NCI-H1694 treated with DMSO at 0.1 percent for 48 hours (cell line): ENCODE results near the gene CCDC85A.

Experiments used
- DNase-seq: peaks from one replicate; lab custom pipeline; 2025; lab: John Stamatoyannopoulos, UW

The CCDC85A gene

DNA sequence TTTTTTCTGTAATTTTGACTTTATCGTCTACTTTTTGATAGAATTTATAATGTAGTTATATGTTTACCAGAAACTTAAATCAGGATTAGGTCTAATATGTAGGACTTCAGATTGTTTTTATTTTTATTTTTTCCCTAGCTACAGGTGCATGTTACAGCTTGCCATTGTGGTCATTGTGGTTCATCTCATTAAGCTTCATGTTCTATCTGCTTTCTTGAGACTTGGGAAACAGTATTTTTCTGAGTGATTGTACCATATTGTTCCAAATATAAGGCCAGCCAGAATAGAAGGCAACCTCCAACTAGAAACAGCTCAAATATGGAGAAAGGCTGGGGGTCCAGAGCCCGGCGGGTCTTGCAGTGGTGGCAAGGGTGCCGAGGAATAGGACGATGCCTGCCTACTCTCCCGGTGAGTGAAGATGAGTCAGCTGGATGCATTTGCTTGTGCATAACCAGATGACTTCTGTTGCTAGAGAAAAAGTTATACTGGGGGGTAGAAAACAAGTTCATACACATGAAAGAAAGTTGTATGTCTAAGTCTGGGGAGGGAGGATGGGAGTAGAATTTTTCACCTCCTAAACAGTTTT, 188.4 kb downstream of the CCDC85A start:
- no peak for DNase-seq

DNA sequence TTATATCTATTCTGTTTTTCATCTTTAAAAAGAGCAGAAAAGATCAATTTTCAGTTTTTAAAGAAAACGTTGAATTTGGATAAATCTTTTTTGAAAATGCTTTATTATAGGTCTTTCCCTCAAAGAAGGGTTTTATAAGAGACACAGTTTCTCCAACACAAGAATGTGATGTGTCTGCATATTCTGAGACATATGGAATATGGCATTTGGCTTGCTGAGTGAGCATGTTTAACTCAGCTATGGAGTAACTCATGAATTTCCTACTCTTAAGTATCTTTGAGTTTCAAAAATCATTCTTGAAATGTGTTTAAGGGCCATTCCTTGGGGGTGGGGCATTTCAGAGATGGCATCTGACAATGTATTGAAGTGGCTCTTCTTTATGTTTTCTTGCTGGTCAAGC, 191.5 kb downstream of the CCDC85A start:
- DNase-seq, result no peak

DNA sequence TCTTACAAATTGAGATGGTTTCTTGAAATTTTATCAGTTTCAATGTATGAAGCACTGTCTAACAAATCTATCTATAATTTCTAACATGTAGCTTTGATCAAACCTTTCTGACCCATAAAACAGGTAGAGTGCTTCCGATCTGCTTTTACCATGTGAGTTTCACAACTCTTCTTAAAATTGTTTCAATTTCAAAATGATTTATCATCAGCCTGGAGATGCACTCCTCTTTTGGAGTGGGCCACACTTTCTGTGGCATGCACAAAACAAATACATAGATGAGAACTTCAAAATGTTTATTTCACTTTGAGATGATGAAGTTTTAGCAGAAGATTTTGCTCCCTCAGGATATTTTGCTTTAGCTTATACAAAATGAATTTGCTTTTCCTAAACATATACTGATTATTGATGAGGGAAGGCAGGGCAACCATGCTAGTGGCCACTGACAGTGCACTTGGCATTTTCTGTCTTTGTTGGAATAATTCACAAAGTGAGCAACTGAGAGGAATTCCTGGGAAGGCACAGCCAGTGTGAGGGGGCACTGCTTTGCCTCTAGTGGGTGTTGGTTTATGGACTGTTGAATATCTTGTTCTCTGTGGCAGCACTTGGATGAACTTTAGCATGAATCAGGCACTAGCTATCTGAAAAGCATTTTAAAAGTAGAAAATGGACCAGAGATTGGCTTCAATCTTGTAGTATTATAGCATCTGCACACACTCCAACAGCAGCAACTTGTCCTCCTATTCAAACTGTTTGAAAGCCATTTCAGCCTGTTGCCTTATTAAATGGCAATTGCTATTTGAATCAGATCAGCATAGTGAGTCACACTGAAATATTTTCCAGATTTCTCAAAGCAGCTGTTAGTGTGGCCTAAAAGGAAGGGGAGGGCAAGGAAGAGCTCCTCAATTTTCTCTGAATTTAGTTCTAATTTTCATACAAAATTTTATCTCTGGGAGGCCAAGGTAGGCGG, 193.2 kb downstream of the CCDC85A start:
- DNase-seq, result no peak

DNA sequence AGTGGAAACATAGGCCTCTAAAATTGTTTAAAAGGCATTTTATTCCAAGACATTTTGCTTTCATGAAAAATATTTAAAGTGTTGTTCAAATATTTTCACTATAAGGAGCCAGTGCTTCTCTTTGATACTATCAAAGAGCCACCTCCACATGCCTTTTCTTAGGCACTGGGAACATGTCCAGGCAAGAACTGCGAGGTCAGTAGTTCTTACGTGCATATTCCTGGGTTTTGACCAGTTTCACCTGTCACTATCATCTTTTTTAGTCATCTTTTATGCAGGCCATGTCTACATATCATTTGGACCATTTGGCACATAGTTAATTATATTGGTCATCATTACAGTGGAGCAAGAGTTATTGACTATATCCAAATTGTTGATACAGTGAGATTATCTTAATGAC, 195.3 kb downstream of the CCDC85A start:
- no peak for DNase-seq

DNA sequence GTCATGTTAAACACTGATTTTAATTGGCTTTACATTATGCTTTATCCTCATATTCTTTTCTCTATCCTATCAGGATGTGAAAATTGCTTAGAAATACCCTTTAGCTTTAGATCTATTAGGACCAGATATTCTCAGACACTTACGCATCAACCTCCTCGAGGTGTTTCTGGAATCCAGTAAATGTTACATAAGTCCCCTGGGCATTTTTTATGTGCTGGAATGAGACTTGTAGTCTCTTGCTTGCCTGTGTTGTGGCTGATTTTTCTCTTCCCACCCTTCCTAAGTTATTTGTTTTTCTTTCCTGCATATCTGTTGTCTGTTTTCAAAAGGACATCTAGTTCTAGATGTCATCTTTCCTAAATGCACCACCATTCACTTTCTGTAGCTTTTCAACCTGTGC, 197.1 kb downstream of the CCDC85A start:
- no peak for DNase-seq

DNA sequence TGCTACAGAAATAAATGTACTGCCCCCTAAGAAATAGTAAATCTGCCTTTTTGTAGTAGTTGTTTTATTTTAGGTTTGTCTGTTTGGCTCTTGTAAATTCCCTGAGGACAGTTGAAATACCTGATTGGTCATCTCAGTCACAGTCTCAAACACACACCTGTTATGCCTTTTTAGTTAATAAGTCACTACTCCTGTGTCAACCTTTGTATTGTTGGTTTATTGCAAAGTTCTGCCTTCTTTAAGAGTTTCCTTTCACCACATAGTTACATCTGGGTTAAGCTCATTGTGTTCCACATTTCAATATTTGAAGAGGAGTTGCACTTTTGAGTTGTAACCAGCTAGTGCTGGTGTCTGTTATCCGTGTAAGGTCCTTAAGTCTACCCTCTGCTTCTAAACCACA, 198.7 kb downstream of the CCDC85A start:
- DNase-seq, result no peak

DNA sequence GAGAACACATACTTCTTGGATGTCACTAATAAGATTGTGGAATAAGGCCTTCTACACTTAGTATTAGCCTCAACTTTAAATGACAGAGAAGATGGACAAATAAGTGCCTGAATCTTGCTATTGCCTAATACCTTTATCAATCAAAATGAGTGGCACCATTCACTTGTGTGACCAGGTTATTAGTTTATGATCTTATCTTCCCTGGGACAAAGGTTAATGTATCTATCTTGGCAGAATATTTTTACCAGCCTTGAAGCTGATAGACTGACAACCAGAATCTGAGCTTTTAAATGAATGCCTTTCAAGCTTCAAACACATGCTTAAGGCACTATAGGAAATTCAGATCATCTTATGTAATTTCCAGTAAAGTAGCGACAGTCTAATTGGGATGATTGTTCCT, 202.9 kb downstream of the CCDC85A start:
- DNase-seq, result no peak

DNA sequence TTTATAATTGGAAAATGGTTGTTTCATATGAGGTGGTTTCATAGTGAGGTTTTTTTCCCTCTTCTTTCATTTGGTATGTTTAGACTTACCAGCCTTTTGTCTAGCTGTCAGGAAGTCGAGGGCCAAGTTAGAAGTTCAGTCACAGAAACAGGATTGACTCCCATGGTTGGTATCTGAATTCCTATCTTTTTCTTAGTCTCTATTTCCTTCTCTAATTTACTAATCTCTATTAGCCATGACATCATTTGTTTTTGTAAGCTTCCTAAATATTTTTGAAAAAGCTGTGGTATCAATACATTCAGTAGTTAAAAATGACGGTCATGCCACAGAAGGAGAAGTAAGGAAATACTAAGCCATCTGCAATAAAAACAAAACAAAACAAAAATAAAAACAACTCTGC, 206.9 kb downstream of the CCDC85A start:
- DNase-seq, result no peak

DNA sequence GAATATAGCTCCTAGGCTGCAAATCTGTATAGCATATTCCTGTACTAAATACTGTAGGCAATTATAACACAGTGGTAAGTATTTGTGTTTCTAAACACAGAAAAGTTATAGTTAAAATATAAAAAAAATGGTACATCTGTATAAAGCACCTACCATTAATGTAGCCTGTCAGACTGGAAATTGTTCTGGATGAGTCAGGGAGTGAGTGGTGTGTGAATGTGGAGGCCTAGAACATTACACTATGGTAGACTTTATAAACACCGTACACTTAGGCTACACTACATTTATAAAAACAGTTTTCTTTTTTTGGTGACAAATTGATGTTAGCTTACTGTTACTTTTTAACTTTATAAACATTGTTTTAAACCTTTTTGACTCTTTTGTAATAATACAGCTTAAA, 226.3 kb downstream of the CCDC85A start:
- no peak for DNase-seq

DNA sequence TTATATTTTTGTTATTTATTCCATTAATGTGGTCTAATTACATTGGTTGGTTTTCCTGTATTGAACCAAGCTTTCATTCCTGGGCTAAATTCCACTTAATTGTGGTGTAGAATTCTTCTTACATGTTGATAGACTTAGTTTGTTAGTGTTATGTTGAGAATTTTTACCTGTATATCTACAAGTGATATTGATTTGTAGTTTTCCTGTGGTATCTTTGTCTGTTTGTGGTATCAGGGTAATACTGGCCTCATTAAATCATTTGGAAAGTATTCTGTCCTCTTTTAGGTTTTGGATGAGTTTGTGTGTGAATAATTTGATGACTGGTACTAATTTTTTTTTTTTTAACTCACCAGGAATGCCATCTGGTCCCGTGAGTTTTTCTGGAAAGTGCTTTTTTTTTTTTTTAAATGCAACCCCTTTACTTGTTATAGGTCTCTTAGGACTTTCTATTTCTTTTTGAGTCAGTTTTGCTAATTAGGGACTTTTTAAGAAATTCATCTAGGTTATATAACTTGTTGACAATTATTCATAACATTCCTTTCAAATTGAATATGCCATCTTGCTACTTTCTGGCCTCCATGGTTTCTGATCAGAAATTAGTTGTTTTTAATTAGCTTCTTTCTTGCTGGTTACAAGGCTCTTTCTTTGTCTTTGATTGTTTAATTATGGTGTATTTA, 232.8 kb downstream of the CCDC85A start:
- DNase-seq, result no peak
